ENCODE measurements around the gene IL17RE. TPM values are rescaled to one million over a fixed set of nuclear protein-coding genes. Genes with fewer than 3 reads are reported as not detected.
"Not testable (repeated sequence)": the region's sequence is repeated elsewhere in the genome, so short reads cannot be mapped to it uniquely, and the experiment has no call there.

The IL17RE gene
- total RNA-seq, 1 donor from 2014 or later: 0.72 TPM

- peak; percentile 95 for DNase-seq (ENCODE audit: low spot score)
Observed at GRCh38 chr3:9933561-9934234, 31.1 kb downstream of the IL17RE start, which contains the start of gene CRELD1. Gene CRELD1, plus strand, starts transcription at chr3:9933834. Its CDS starts 605 bp downstream, at chr3:9934439.

- DNase-seq (ENCODE audit: low spot score): no peak
Observed at GRCh38 chr3:9934235-9934621, 31.6 kb downstream of the IL17RE start.

- no peak for DNase-seq (ENCODE audit: low spot score)
Observed at GRCh38 chr3:9934993-9935392, 32.3 kb downstream of the IL17RE start.

- DNase-seq (ENCODE audit: low spot score): no peak
Observed at GRCh38 chr3:9935966-9936510, 33.4 kb downstream of the IL17RE start.

GRCh38 chr3:9937486-9938238 is 35.0 kb downstream of the IL17RE start:
- DNase-seq (ENCODE audit: low spot score): no peak

GRCh38 chr3:9938966-9939365 is 36.3 kb downstream of the IL17RE start:
- DNase-seq (ENCODE audit: low spot score): no peak

GRCh38 chr3:9939906-9940305 is 37.3 kb downstream of the IL17RE start:
- not testable (repeated sequence) for DNase-seq (ENCODE audit: low spot score)

GRCh38 chr3:9940746-9941145 is 38.1 kb downstream of the IL17RE start:
- no peak for DNase-seq (ENCODE audit: low spot score)

GRCh38 chr3:9942164-9942563 is 39.5 kb downstream of the IL17RE start:
- DNase-seq (ENCODE audit: low spot score): no peak

- no peak for DNase-seq (ENCODE audit: low spot score)
Observed at GRCh38 chr3:9942934-9943690, 40.5 kb downstream of the IL17RE start.

- DNase-seq (ENCODE audit: low spot score): no peak
Observed at GRCh38 chr3:9944271-9944670, 41.6 kb downstream of the IL17RE start.

- no peak for DNase-seq (ENCODE audit: low spot score)
Observed at GRCh38 chr3:9945358-9945757, 42.7 kb downstream of the IL17RE start.

GRCh38 chr3:9946112-9947024 is 43.7 kb downstream of the IL17RE start:
- peak; percentile 91 for DNase-seq (ENCODE audit: low spot score)

- DNase-seq (ENCODE audit: low spot score): peak; percentile 60
Observed at GRCh38 chr3:9947025-9947995, 44.7 kb downstream of the IL17RE start.

GRCh38 chr3:9948586-9948985 is 45.9 kb downstream of the IL17RE start:
- no peak for DNase-seq (ENCODE audit: low spot score)

GRCh38 chr3:9949115-9949514 is 46.5 kb downstream of the IL17RE start:
- no peak for DNase-seq (ENCODE audit: low spot score)

- no peak for DNase-seq (ENCODE audit: low spot score)
Observed at GRCh38 chr3:9949626-9950025, 47.0 kb downstream of the IL17RE start.

- no peak for DNase-seq (ENCODE audit: low spot score)
Observed at GRCh38 chr3:9951126-9951525, 48.5 kb downstream of the IL17RE start.

GRCh38 chr3:9951598-9951961 is 48.9 kb downstream of the IL17RE start:
- no peak for DNase-seq (ENCODE audit: low spot score)

Data from umbilical cord (tissue), 2 donors.